HL-60 (cell line): Measurements from ENCODE around the gene KCNN4.

Experiments
- DNase-seq, 2 experiments: peaks; one replicate each; pipeline ENCODE4 v3.0.0-alpha.2; 2010 to 2020; ENCODE audit warnings: low read depth in 1 of 2, low spot score in 1 of 2
- H3K27ac ChIP-seq: fragments of 250-450 bp; sonication (Bioruptor Pico); replicated peaks from 2 replicates; pipeline ENCODE4 v1.5.1; 2020; ENCODE audit warnings: mild to moderate bottlenecking, moderate library complexity
- H3K27me3 ChIP-seq: fragments of 250-450 bp; sonication (Bioruptor Pico); 2 replicates; pipeline ENCODE4 v1.5.1; 2021; ENCODE audit warnings: mild to moderate bottlenecking, moderate library complexity; ENCODE audit not compliant: insufficient read depth, poor library complexity, severe bottlenecking
- H3K4me3 ChIP-seq: replicated peaks from 2 replicates; pipeline ENCODE4 v1.5.1; 2011; ENCODE audit warnings: mild to moderate bottlenecking, control low read depth, low read length; ENCODE audit not compliant: insufficient read depth
- CTCF ChIP-seq: IDR thresholded peaks from one replicate; pipeline ENCODE4 v1.5.1; 2011; ENCODE audit warnings: low read length, control low read depth, inconsistent platforms; ENCODE audit not compliant: insufficient read depth
- GABPA ChIP-seq: IDR thresholded peaks from 2 replicates; pipeline ENCODE4 v1.6.1; 2012; ENCODE audit warnings: low read depth
- POLR2AphosphoS5 ChIP-seq: IDR thresholded peaks from 2 replicates; pipeline ENCODE4 v1.6.1; 2012; ENCODE audit warnings: low read depth
- REST ChIP-seq: IDR thresholded peaks from 2 replicates; pipeline ENCODE4 v1.6.1; 2012; ENCODE audit warnings: low read depth; ENCODE audit not compliant: insufficient replicate concordance
- SPI1 ChIP-seq: IDR thresholded peaks from 2 replicates; pipeline ENCODE4 v1.6.1; 2012; ENCODE audit warnings: low read depth, mild to moderate bottlenecking, borderline replicate concordance

KCNN4 gene

GRCh38 chr19:43731346-43731745, 49.4 kb downstream of the KCNN4 start:
- DNase-seq = no peak
- H3K27ac ChIP-seq = peak overlapping the region; percentile 76
- no peak overlapping the region for H3K4me3 ChIP-seq
- H3K27me3 ChIP-seq = no peaks in the 10 kb centered on the region
- TF ChIP-seq REST (no peak), SPI1 (no peak), CTCF (no peak), GABPA (no peak), POLR2AphosphoS5 (no peak)

GRCh38 chr19:43729919-43730318, 50.9 kb downstream of the KCNN4 start:
- TF ChIP-seq GABPA = no peak
- no peak for TF ChIP-seq POLR2AphosphoS5
- no peak for TF ChIP-seq REST
- no peak for DNase-seq
- Histone ChIP-seq H3K4me3 (no peak overlapping the region), H3K27ac (no peak overlapping the region), H3K27me3 (no peaks in the 10 kb centered on the region)

GRCh38 chr19:43727593-43727853, 53.2 kb downstream of the KCNN4 start:
- DNase-seq = no peak
- H3K4me3 ChIP-seq = no peak overlapping the region
- TF ChIP-seq GABPA (no peak), SPI1 (no peak), POLR2AphosphoS5 (no peak), CTCF (no peak), REST (no peak)
- H3K27ac ChIP-seq = peak overlapping the region; percentile 61
- no peaks in the 10 kb centered on the region for H3K27me3 ChIP-seq
